HL-60 (cell line): Measurements from ENCODE around the gene OXTR.

Experiments used
- DNase-seq, 2 experiments: peaks; one replicate each; pipeline ENCODE4 v3.0.0-alpha.2; 2010 to 2020; ENCODE audit warnings: low read depth in 1 of 2, low spot score in 1 of 2
- H3K27ac ChIP-seq: fragments of 250-450 bp; sonication (Bioruptor Pico); replicated peaks from 2 replicates; pipeline ENCODE4 v1.5.1; 2020; ENCODE audit warnings: mild to moderate bottlenecking, moderate library complexity
- H3K27me3 ChIP-seq: fragments of 250-450 bp; sonication (Bioruptor Pico); 2 replicates; pipeline ENCODE4 v1.5.1; 2021; ENCODE audit warnings: mild to moderate bottlenecking, moderate library complexity; ENCODE audit not compliant: insufficient read depth, poor library complexity, severe bottlenecking
- H3K4me3 ChIP-seq: replicated peaks from 2 replicates; pipeline ENCODE4 v1.5.1; 2011; ENCODE audit warnings: mild to moderate bottlenecking, control low read depth, low read length; ENCODE audit not compliant: insufficient read depth
- CTCF ChIP-seq: IDR thresholded peaks from one replicate; pipeline ENCODE4 v1.5.1; 2011; ENCODE audit warnings: low read length, control low read depth, inconsistent platforms; ENCODE audit not compliant: insufficient read depth
- GABPA ChIP-seq: IDR thresholded peaks from 2 replicates; pipeline ENCODE4 v1.6.1; 2012; ENCODE audit warnings: low read depth
- POLR2AphosphoS5 ChIP-seq: IDR thresholded peaks from 2 replicates; pipeline ENCODE4 v1.6.1; 2012; ENCODE audit warnings: low read depth
- REST ChIP-seq: IDR thresholded peaks from 2 replicates; pipeline ENCODE4 v1.6.1; 2012; ENCODE audit warnings: low read depth; ENCODE audit not compliant: insufficient replicate concordance
- SPI1 ChIP-seq: IDR thresholded peaks from 2 replicates; pipeline ENCODE4 v1.6.1; 2012; ENCODE audit warnings: low read depth, mild to moderate bottlenecking, borderline replicate concordance

Gene OXTR

GRCh38 chr3:8765528-8765927, 3.9 kb downstream of the OXTR start:
- no peak overlapping the region for H3K27ac ChIP-seq
- no peak for TF ChIP-seq POLR2AphosphoS5
- TF ChIP-seq SPI1: no peak
- no peak for TF ChIP-seq REST
- TF ChIP-seq CTCF: no peak
- no peak for TF ChIP-seq GABPA
- peaks cover 34% of the 10 kb centered on the region for H3K27me3 ChIP-seq
- no peak for DNase-seq
- no peak overlapping the region for H3K4me3 ChIP-seq

GRCh38 chr3:8764528-8764927, 4.9 kb downstream of the OXTR start:
- DNase-seq: no peak
- peaks cover 24% of the 10 kb centered on the region for H3K27me3 ChIP-seq

More at GRCh38 chr3:8764528-8764927, 4.9 kb downstream of the OXTR start:
- TF ChIP-seq POLR2AphosphoS5 (no peak), CTCF (no peak), REST (no peak), SPI1 (no peak), GABPA (no peak)
- Histone ChIP-seq H3K4me3 (no peak overlapping the region), H3K27ac (no peak overlapping the region)
